ENCODE data around the gene RSPO3.

RSPO3 gene

GRCh38 chr6:127160484-127160883 lies 42.0 kb downstream of the RSPO3 start:
- H3K79me2 ChIP-seq (ENCODE audit: insufficient read depth, low read length): no peaks in the 10 kb centered on the region

GRCh38 chr6:127162836-127163235 lies 44.4 kb downstream of the RSPO3 start:
- no peaks in the 10 kb centered on the region for H3K4me1 ChIP-seq (ENCODE audit: insufficient read depth, low read length, poor library complexity, severe bottlenecking)
- H3K79me2 ChIP-seq (ENCODE audit: insufficient read depth, low read length): no peaks in the 10 kb centered on the region
- H2AFZ ChIP-seq (ENCODE audit: low read length): no peak overlapping the region

More at GRCh38 chr6:127160484-127160883, 42.0 kb downstream of the RSPO3 start:
- Histone ChIP-seq H3K9me2 (replicated peaks; ENCODE audit: low read depth, low read length) (no peaks in the 10 kb centered on the region), H2AFZ (ENCODE audit: low read length) (no peak overlapping the region), H3K9ac (ENCODE audit: low read depth, low read length, poor library complexity, severe bottlenecking) (no peak overlapping the region), H4K20me1 (ENCODE audit: insufficient read depth, low read length, poor library complexity, severe bottlenecking) (no peaks in the 10 kb centered on the region), H3K4me3 (ENCODE audit: low read length, poor library complexity, severe bottlenecking) (no peak overlapping the region), H3K4me1 (ENCODE audit: insufficient read depth, low read length, poor library complexity, severe bottlenecking) (no peaks in the 10 kb centered on the region), H3K9me3 (ENCODE audit: insufficient read depth, low read depth, low read length) (no peaks in the 10 kb centered on the region), H3K4me2 (ENCODE audit: low read depth, low read length, poor library complexity, severe bottlenecking) (no peak overlapping the region), H3K27me3 (ENCODE audit: insufficient read depth, low read length, poor library complexity, severe bottlenecking) (no peaks in the 10 kb centered on the region), H3F3A (ENCODE audit: low read depth) (no peaks in the 10 kb centered on the region), H3K36me3 (ENCODE audit: insufficient read depth, low read length) (no peaks in the 10 kb centered on the region)
- TF ChIP-seq EZH2phosphoT487 (IDR thresholded peaks at IDR 0.05; ENCODE audit: borderline replicate concordance) (no peak), CTCF (conservative IDR thresholded peaks at IDR 0.05; ENCODE audit: low read length) (no peak)

GRCh38 chr6:127164036-127164435 lies 45.6 kb downstream of the RSPO3 start:
- TF ChIP-seq CTCF (conservative IDR thresholded peaks at IDR 0.05; ENCODE audit: low read length) (no peak), EZH2phosphoT487 (IDR thresholded peaks at IDR 0.05; ENCODE audit: borderline replicate concordance) (no peak)
- no peak overlapping the region for H2AFZ ChIP-seq (ENCODE audit: low read length)
- H3K27me3 ChIP-seq (ENCODE audit: insufficient read depth, low read length, poor library complexity, severe bottlenecking): no peaks in the 10 kb centered on the region
- H3K79me2 ChIP-seq (ENCODE audit: insufficient read depth, low read length): no peaks in the 10 kb centered on the region
- H3K4me1 ChIP-seq (ENCODE audit: insufficient read depth, low read length, poor library complexity, severe bottlenecking): no peaks in the 10 kb centered on the region
- no peak overlapping the region for H3K9ac ChIP-seq (ENCODE audit: low read depth, low read length, poor library complexity, severe bottlenecking)
- no peaks in the 10 kb centered on the region for H3K36me3 ChIP-seq (ENCODE audit: insufficient read depth, low read length)
- no peaks in the 10 kb centered on the region for H3K9me2 ChIP-seq (replicated peaks; ENCODE audit: low read depth, low read length)
- no peaks in the 10 kb centered on the region for H3F3A ChIP-seq (ENCODE audit: low read depth)
- no peaks in the 10 kb centered on the region for H4K20me1 ChIP-seq (ENCODE audit: insufficient read depth, low read length, poor library complexity, severe bottlenecking)
- H3K4me3 ChIP-seq (ENCODE audit: low read length, poor library complexity, severe bottlenecking): no peak overlapping the region
- H3K9me3 ChIP-seq (ENCODE audit: insufficient read depth, low read depth, low read length): no peaks in the 10 kb centered on the region
- H3K4me2 ChIP-seq (ENCODE audit: low read depth, low read length, poor library complexity, severe bottlenecking): no peak overlapping the region

More at GRCh38 chr6:127162836-127163235, 44.4 kb downstream of the RSPO3 start:
- no peaks in the 10 kb centered on the region for H3K27me3 ChIP-seq (ENCODE audit: insufficient read depth, low read length, poor library complexity, severe bottlenecking)
- H3K36me3 ChIP-seq (ENCODE audit: insufficient read depth, low read length): no peaks in the 10 kb centered on the region
- TF ChIP-seq EZH2phosphoT487 (IDR thresholded peaks at IDR 0.05; ENCODE audit: borderline replicate concordance) (no peak), CTCF (conservative IDR thresholded peaks at IDR 0.05; ENCODE audit: low read length) (no peak)
- no peaks in the 10 kb centered on the region for H4K20me1 ChIP-seq (ENCODE audit: insufficient read depth, low read length, poor library complexity, severe bottlenecking)
- no peaks in the 10 kb centered on the region for H3F3A ChIP-seq (ENCODE audit: low read depth)
- H3K4me3 ChIP-seq (ENCODE audit: low read length, poor library complexity, severe bottlenecking): no peak overlapping the region
- H3K9ac ChIP-seq (ENCODE audit: low read depth, low read length, poor library complexity, severe bottlenecking): no peak overlapping the region
- no peaks in the 10 kb centered on the region for H3K9me3 ChIP-seq (ENCODE audit: insufficient read depth, low read depth, low read length)
- no peaks in the 10 kb centered on the region for H3K9me2 ChIP-seq (replicated peaks; ENCODE audit: low read depth, low read length)
- no peak overlapping the region for H3K4me2 ChIP-seq (ENCODE audit: low read depth, low read length, poor library complexity, severe bottlenecking)
